HG03432 (cell line): ENCODE data around the gene MYORG.
A peak's percentile ranks its signal among the peaks of the same experiment; 100 is the strongest.

ENCODE experiments used
- ATAC-seq: cut with Tn5 transposase; IDR thresholded peaks from one replicate; pipeline ENCODE4 v1.9.1; 2021; ENCODE audit warnings: mild to moderate bottlenecking, moderate library complexity; ENCODE audit not compliant: unreplicated experiment

The MYORG gene

DNA sequence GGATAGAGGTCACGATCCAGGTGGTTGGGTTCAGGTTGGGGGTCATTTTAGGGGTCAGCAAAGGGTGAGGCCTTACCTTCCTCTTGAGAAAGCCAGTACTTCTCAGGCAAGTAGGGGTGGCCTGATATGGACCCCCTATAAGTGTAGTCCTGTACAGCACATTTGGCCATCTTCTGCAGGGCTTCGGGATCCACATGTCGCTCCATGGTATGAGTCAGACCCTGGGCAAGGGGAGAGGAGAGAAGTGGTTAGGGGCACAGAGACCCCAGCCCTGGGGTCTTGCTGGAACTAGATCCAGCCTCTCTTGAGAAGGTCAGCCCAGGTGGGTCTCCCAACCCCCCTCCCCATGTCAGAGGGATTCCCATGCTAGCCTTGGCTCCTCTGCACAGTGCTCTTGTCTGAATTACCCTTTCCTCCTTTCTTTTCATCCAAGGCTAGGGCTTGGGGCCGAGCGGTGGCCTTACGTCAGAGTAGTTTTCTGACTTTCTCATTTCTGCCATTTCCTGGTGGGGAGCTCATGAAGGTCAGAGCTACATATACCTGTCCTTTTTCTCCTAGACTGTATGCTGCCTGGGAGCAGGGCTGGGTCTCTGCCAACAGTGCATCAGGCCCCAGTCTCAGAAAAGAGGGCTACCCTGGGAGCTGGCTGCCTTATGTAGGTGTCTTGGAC, 9.0 kb upstream of the MYORG start:
- no peak for ATAC-seq

DNA sequence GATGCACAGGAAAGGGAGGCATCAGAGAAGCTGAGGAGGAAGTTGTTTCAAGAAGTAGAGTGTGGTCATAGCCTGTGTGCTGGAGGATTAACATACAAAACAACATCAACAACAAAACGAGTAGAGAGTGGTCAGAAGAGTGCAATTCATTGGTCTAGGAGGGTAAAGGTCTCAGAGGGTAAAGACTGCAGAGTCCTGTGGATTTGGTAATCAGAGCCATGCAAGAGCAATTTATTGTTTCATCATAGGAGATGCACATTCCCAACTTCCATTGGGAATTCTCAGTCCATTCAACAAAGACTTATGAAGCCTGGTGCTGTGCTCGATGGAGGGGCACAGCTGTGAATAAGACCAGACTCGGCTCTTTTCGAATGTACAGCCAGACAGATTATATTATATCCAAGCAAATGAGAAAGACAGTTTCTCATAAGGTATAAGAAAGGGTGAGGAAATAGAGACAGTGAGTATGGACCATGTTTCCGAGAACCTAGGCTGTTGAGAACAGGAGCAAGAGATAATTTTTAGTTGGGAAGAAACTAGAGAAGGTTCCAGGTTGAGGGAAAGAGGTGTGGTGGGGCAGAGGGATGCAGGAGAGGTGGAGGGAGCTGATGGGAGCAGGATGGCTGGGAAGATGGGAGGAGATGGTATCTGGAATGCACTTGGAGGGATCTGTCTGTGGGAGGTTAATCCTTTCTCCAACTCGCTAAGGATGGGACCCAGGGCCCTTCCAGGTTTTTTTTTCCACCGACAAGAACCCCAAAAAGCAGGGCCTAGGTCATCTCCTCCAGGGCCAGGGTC, 7.9 kb upstream of the MYORG start:
- no peak for ATAC-seq

DNA sequence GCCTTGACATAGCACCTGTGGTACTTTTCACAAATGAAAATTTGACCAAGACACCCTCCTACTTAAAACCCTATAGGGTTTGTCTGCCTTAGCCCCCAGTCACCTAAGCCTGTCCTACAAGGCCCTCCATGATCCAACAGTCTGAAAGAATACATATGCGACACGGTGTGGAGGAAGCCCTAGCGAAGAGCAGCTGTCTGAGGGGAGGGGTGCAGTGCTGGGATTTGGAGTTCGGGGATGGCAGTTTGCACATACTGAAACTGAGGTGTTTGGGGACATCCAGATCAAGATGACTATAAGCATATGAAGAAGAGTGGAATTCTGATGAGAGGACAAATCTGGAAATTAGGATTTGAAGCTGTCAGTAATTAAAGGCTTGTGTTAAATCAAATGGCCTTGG, 7.2 kb upstream of the MYORG start:
- ATAC-seq = no peak

DNA sequence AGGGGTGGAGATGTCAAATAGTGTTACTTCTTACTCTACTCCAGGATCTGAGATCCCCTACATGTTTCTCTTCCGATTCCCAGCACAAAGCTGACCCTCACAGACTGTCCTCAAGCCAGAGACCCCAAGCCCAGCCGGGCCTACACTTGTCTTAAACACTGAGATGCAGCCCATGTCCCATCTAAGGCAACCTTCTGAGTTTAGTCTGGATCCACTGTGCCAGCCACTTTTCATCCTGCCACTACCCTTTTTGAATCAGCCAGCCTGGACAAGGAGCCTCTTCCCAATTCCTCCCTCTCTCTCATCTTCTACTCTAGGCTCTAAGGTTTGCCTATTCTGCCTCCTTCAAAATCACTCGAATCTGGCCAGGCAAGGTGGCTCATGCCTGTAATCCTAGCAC, 6.2 kb upstream of the MYORG start:
- ATAC-seq = no peak

DNA sequence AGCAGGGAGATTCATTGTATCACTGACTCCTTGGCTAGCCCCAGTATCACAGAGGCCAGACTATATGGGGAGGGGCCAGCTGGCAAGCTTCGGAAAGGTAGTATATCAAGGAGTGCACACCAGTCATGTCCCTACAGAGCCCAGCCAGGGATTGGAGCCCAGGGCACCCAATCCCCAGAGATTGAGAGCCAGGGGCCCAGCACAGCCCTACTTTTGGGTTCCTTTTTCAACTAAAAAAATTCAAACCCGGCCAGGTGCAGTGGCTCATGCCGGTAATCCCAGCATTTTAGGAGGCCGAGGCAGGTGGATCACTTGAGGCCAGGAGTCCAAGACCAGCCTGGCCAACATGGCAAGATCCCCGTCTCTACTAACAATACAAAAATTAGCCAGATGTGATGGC, 5.4 kb upstream of the MYORG start:
- ATAC-seq = no peak

DNA sequence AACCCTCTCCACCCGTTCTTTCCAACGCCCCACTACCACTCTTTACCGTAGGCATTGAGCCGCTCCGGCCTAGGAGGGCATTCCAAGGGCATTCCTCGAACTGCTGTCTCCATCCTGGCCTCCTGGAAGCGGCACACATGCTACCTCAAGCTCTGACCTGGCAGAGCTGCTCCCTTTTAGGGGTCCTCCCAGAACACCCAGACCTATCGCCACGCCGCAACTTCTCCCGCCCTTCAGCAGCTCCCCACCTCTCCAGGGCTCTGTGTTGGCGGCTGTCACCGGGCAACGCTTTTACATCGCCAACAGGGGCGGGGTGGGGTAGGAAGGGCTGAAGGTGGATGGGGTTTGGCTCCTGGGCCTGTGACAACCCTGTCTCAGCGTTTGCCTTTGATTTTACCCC, 4.6 kb upstream of the MYORG start:
- ATAC-seq = no peak

DNA sequence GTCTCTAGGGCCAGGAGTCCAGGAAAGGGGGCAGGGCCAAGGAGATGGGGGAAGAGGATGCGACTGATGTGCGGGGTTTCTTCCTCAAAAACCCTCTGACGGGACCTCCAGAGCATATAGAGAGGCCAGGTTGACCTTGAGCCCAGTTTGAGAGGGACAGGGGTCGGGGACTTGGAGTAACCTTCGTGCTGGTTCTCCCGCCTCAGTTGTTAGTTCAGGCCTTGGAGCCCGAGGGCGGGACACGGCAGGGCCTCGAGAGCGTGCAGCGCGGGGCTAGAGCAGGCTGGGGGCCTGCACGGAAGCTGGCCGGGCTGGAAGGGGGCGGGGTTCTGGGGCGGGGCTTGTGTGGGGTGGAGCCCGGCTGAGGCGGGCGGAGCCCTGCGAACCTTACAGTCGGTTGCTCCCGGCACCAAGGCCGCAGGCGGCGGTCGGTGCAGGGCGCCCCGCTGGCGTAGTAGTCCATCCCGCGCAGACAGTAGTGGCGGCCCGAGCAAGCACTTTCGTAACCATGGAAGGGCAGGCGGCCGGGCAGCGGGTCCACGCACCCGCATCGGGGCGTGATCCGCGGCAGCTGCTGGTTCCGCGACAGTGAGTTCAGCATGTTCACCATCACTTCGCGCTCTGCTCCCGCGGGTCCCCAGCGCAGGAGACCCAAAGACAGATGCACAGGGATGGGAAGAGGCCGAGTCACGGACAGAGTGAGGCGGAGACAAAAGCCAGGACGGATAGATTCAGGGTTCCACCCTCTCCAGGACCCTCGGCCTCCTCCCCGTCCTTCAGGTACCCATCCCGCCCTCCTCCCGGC, 4.0 kb upstream of the MYORG start:
- ATAC-seq = peak; percentile 33

DNA sequence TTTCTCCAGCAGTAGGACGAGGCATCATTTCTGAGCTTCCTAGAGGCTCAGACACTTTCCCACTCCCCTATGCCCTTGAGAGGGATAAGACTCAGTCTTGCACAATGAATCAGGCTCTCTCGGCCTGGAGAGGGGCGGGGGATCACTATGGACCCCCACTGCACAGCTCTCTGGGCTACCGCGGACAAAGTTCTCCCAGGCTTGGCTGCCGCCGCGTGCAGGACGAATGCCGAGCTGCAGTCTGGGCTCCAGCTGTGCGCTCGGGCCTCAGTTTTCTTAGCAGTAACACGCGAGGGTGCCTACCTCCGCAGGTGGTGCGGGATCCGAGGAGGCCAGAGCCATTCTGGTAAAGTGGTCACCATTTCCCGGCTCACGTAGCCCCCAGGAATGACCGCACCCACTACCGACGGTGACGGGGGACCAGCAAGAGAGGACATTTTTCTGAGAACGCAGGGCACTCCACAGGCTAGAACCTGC, 3.4 kb upstream of the MYORG start:
- no peak for ATAC-seq

DNA sequence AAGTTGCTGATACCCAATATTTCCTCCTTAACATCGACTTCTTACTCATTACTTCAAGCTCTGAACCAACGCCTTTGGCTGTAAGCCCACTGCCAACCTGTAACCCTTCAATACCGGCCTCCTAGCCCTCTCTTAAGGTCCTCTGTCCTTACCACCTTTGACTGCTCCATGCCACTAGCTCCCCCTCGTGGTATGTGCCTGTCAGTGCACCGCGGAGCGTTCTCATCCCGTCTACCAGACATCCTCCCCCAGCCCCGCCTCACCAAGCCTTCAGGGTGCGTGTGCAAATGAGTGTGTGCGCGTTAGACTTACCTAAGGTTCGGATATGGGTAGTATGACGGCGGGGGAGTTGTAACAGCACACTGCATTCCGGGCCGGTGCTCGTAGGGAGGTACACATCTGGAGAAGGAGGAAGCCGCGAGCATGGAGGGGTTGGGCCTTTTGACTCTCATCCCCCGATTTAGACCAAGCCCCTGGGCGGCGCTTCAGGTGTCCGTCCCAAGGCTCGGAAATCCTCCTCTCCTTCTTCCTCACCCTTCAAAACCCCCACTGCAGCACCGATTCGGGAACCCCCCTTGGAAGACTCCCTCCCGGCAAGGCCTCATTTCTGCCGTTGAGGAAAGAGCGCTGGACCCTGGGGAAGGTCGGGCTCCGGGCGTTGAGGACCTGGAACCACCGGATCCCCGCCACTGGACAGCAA, 2.8 kb upstream of the MYORG start:
- peak; percentile 27 for ATAC-seq

DNA sequence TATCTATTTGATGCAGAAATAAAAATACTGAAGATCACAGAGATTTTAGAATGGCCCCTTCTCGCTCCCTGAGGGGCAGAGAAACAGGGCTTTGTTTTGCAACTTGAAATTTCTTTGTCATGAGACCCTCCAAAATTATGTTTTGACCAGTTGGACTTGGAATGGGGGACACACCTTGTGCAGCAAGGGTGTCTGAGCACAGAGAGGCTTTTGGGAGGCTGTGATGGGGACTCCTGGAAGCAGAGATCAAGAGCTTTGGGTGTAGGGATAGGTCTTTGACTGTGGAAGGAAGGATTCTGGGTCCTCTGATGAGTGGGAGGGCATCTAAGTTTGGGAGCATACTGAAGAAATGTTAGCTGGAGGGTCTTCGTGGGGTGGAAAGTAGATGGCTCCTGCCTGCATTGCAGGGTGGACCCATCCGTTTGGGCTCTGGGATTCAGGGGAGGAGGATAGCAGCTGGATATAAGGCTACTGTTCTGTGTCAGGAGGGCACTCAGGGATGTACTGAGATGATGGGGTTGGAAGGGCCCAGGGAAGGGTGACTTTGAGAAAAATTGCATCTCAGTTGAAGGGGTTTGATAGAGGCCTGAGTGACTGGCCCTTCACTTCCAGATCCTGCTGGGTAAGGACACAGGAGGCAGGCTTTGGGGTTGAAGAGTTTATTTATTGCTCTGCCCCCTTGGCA, 1.8 kb upstream of the MYORG start:
- no peak for ATAC-seq

DNA sequence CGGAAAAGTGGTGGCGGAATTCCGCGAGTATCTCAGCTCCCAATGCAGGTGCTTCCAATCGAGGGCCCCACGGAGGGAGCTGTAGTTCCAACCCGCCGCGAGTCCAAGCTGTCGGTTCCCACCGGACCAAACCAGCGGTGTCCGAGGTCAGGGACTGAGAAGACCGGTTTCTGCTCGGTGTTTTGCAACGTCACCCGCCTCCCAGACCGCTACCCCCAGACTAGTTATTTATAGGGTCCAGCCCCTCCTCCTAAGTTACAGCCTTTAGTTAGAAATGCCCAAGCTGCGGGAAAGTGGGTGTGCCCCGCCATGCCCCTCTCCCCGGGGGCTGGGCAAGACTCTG, 677 bp upstream of the MYORG start:
- ATAC-seq = no peak

DNA sequence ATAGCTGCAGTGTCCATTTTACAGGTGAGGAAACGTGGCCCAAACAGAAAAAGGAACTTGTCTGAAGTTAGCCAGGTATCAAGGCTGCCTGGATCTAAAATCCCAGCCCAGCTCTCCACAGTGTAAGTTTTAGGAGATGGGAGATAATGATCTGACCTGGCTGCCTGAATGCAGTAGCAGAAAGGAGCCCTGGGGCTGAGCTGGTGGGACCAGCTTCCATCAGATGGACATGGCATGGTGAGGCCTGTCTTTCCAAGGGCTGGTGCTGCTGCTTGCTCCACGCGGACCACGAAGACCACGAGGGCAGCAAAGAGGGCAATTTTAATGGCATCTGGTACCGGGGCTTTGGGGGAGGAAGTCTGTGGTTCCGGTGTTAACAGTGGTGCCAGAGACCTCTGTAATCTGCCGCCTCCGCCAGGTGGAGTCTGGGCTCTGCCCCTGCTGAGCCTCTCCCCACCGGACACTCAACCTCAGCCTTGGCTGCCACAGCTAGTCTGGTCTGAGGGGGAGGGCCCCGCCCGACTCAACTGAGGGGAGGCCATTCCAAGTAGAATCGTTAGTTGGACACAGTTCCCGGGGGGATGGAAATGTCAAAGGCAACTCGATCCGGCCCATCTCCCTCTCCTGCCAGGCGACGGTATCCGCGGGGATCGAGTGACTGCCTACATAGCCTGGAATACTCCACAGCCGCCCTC, 650 bp downstream of the MYORG start:
- ATAC-seq = no peak

DNA sequence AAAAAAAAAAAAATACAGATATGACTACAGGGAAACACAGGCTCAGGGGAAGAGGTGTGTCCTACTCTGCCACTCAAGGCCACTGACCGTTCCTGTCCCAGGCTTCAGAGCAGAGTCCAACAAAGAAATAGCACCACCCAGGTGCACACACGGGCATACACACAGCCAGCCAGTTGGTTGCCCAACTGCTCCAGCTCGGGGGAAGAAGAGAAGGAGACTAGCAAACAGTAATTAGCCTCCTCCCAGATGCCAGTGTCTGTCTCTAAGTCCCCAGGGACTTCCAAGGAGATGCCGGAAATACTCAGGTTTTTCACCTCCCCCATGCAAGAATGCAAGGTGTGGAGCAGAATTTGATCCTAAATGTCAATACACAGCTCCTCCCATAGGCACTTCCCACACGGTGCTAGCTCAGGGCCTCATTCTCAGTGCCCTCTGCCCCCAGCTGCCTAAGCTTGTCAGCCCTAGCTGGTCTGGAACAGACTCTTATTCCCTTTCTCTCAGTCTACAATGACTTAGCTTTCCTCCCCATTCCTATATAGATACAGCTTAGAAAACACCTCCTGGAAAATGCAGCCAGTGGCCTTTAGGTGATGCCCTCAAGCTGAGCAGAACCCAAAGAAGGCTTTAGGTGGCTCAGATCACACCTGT, 1.7 kb downstream of the MYORG start:
- no peak for ATAC-seq

DNA sequence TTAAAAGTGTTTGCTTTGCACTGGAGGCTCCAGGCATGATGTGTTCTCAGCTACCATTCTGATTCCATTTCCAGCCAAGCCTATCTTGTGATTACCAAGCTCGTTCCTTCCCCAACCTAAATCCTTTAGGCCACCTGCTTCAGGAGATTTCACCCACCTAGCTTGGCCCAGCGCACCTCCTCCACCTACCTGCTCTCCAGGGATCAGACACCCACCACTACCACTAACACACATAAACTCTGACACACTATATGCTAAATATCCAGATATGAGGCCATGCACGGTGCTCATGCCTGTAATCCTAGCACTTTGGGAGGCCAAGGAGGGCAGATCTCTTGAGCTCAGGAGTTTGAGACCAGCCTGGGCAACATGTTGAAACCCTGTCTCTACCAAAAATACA, 2.4 kb downstream of the MYORG start:
- no peak for ATAC-seq

DNA sequence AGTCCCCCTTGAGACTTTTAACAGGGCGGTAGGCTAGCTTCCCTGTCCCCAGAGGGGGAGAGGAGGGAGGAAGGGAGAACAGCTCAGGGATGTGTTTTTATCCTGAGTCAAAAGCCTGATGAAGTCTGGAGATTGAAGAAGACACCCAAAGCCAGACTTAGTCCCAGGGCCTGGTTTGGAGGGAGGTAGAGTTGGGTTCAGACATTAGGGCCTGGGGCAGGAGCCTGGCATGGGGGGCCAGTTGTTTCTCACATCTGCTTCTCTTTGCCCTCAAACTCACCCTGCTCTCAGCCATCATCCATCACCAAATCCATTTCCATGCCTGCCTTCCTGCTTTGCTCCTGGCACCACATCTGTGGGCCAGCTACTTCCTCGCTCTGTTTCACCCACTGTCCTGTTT, 2.9 kb downstream of the MYORG start:
- ATAC-seq = no peak

DNA sequence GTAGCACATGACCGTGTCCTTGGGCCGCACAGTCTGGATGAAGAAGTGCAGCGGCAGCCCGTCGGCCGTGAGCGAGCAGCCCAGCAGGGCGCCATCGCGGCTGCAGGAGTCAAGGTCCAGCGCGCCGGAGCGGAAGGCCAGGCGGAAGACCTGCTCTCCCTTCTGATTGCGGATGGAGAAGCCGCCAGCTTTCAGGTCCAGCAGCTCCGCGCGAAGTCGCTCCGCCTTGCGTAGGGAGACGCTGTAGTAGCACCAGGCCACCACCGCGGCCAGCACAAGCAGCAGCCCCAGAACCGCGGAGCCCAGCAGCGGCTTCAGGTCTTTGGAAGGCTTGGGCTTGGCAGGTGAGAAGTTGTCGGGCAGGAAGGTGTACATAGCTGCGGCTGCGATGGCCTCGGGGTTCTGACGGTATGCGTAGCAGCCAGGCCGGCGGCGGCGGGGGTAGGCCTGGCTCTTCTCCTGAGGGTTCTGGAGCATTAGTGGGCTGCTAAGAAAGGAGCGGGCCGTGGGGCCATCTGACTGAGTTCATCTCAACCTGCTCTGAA, 4.2 kb downstream of the MYORG start:
- no peak for ATAC-seq

DNA sequence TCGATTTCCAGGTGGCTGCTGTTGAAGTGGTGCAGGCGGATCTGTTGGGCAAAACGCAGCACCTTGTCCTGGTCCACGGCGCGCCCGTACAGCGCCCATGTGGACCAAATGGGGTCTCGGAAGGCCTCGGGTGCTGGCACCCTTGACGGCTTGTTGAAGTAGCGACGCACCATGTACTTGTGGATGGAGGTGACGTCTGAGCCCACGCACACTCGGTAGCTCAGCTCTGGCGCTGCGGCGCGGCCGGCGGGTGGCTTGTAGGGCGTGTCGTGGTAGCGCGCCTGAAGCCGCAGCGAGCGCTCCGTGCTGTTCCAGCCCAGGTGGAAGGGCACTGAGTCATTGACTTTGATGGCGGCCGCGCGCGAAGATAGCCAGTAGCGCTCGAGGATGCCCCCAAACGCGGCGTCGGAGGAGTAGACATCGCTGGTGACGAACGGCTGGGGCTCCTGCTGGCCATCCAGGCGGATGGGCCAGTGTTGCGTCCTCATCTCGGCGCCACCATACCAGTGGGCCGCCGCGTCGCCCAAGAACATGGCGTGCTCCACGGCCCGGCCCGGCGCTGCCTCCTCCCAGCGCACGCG, 4.7 kb downstream of the MYORG start:
- no peak for ATAC-seq

DNA sequence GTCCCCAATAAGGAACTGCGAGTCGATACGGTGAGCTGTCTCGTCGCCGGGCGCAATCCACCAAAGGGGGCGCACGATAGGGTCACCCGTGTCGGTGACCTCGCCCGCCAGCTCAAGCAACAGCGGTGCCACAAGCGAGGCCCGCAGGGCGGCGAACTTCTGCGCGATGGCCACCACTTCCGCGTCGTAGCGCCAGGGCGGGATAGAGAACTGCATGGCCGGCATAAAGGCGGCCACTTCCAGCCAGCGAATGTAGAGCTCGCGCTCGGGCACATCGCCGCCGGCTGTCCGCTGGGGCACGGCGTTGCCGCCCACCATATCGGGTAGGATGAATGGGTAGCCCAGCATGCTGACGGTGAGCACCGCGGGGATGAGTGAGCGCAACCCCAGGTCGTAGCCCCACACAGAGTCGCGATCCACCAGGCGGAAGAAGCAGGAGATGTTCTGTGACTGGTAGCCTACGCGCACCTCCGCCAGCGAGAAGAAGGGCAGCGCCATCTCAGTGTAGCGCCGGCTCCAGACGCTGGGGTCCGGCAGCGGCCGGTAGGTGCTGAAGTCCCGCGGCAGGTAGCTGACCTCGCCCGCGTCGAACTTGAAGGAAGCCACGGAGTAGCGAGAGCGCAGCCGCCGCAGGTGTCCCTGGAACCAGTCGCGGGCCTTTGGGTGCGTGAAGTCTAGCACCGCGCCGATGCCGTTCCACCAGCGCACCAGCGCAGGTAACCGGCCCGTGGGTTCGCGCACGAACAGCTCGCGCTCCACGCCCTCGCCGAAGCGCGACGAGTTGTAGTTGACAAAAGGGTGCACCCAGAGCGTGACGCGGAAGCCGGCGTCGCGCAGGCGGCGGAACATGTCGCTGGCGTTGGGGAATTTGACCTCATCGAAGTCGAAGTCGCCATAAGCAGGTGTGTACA, 5.5 kb downstream of the MYORG start:
- no peak for ATAC-seq
